Skin epidermis (tissue), 12 donors: ENCODE results near the gene MAP4.

Source experiments
- H3K27ac ChIP-seq, 21 experiments: fragments of 200-600 bp; sonication (generic) in 11 of 21; one replicate each; pipeline ENCODE4 v1.5.0; 2020; ENCODE audit warnings: mild to moderate bottlenecking in 3 of 21, inconsistent platforms in 2 of 21, moderate library complexity in 2 of 21
- H3K4me3 ChIP-seq, 7 experiments: fragments of 200-600 bp; sonication (generic) in 2 of 7; one replicate each; pipeline ENCODE4 v1.5.0; 2020; ENCODE audit warnings: inconsistent platforms in 2 of 7, mild to moderate bottlenecking in 2 of 7, moderate library complexity in 1 of 7

Gene MAP4

DNA sequence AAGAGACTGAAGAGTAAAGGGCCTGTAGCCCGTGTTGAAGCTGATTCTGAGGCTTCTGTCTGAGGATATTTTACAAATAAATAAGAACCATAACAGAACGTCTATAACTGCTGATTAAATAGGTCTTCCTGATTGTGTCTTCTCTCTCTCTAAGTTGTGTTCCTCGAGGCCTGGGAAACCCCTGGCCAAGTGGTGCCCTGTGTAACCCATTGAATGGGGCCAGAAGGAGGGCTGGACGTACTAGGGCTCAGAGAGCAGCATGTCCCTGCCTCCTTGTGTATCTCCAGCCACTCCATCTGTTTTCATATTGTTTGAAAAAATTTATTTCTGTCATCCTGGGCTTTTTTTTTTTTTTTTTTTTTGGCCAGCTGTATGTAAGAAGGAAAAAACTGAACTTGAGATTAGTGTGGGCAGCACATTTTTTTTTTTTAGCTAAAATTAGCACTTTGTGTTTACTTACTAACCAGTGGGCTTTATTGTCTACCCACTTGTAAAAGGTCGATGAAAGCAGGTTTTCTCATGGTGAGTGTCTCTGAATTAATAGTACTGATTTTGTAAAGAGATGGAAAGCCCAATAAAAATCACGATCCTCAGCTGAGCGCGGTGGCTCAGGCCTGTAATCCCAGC lies 202.6 kb downstream of the MAP4 start:
- Histone ChIP-seq H3K4me3 (no peak overlapping the region), H3K27ac (no peak overlapping the region)

DNA sequence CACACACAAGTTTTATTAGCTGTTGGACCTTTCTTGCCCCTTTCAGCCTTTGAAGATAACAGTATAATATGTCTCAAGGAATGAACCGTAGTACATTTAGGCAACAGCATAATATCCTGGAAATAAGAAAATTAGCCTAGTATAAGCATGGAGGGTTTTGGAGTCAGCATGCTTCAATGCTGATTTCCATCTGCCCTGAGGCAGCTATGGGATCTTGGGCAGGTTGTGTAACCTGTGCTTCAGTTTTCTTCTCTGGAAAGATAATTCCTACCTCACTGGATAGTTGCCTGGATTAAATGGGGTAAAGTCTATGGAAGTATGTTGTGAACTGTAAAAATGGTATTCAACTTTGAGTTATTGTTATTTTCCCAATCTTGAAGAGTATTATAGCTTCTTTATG lies 211.6 kb downstream of the MAP4 start:
- H3K4me3 ChIP-seq: no peak overlapping the region
- H3K27ac ChIP-seq: peak overlapping the region in 3 of 21 experiments; percentile 22 to 91 (median 89)

DNA sequence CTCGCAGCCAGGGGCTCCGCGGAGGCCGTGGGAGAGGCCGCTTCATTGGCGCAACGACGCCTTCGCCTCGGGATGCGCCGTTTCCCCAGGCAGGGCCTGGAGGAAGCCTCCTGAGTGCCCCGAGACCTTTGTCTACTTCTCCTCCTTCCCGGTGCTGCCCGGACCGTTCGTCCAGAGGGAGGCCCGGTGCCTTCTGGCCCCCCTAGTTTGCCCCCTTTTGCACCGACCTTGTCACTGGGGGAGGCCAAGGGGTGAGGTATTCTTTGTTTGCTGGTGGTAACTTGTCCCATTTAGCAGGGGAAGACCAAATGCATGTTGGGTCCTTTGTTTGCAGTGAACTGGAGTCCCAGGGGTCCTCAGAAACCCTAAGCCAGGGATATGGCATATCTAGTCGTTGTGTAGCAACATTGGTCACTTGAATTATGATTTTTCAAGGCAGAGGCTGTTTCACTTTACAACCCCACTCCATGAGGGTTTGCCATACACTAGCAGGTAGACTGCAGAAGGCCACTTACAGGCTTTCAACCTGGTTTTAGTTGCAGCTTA lies 212.7 kb downstream of the MAP4 start:
- peak overlapping the region; percentile 74 to 97 (median 80) for H3K4me3 ChIP-seq

DNA sequence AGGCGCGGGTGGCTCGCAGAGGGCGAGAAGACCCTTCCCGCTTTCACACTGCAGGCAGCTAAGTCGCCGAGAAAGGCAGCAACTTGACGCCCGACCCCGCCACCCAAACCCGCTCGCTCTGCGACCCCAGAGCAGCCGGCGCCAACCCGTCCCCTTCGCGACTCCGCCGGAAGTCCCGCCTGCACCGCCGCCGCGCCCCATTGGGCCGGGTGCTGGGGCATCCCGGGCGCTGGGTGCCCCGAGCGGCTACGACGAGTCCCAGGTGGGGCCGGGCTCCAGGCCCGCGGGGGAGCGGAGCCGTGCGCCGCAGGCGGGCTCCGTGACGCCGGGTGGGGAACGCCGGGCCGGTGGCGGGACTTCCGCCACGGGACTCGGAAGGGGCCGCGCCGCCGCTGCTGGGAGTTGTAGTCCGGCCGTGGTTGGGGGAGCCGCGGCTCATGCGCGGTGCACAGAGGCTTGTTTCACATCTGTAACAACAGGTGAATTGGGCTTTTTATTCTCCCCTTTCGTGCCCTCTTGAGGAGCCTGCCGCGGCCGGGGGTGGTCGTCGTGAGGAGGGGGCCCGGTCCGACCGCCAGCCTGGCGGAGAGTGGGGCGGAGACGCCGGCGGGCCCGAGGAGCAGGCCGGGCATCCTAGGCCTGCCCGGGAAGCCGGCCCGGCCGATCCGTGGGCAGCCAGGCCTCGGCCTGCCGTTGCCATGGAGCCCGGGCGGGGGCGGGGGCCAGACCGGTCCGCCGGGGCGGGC lies 213.3 kb downstream of the MAP4 start, which contains the start of gene DHX30:
Gene DHX30, plus strand, starts transcription at position 405 of the 746 bp plus-strand sequence. CDS start 7,546 bp downstream, outside the sequence.
- H3K4me3 ChIP-seq: peak within 1 kb of the TSS; percentile 74 to 97 (median 80)
- peak within 1 kb of the TSS; percentile 88 to 99 (median 96) for H3K27ac ChIP-seq

More for the DNA sequence above, 212.7 kb downstream of the MAP4 start:
- peak overlapping the region; percentile 88 to 99 (median 96) for H3K27ac ChIP-seq
